ENCODE data around the gene TMIE. TPM values are rescaled to one million over a fixed set of nuclear protein-coding genes. Genes with fewer than 3 reads are reported as not detected.

Gene TMIE
- total RNA-seq, 5 donors from 2014 or later (not counting 1 experiment from before 2014, with no cell fraction given) = 2.0 to 5.3 (median 3.0) TPM

GRCh38 chr3:46705022-46705530, 3.9 kb downstream of the TMIE start:
- H3K27ac Mint-ChIP-seq = no peak overlapping the region
- no peak overlapping the region for H3K4me3 Mint-ChIP-seq
- H3K4me1 Mint-ChIP-seq = peaks cover 9 to 17% (median 11%) of the 10 kb centered on the region in 3 donors

DNA sequence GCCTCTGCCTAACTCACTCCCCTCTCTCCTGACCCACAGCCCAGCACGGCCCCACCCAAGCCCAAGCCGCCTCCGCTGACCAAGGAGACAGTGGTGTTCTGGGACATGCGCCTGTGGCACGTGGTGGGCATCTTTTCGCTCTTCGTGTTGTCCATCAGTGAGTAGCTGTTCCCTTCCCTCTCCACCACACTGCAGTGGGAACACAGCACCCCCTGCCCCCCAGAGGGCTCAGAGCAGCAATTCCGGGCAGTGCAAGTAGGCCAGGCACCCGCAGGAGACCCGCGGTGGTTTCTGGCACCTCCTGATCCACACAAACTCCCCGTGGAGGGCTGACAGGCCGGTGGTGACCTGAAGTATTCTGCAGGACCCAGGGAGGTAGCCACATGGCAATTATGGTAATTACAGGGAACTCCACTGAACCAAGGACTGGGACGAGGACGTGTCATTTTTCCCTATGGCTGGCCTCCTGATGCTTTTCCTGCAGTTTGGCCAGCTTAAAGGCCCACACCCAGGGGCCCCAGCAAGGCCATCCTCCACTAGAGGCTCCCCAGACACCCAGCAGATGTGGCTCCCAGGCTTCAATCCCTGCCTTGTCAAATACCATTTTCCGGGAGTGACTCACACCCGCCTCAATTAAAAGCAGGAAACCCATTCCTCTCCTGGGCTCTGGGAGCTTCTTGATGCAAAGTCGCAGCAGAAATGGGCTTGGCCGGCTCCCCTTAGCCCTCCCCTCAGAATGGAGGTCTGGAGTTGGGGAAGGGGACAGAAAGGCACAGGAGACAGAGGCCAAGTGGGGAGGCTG, 4.8 kb downstream of the TMIE start:
- WGBS (ENCODE audit: insufficient coverage) = 79% methylated on average over 12 of the region's 19 CpGs
- Mint-ChIP-seq H3K9me3 (no peaks in the 10 kb centered on the region), H3K27me3 (peaks cover 0 to 8% of the 10 kb centered on the region in 2 donors), H3K4me1 (peaks cover 9 to 12% (median 11%) of the 10 kb centered on the region in 3 donors), H3K27ac (no peak overlapping the region), H3K36me3 (peaks cover 4% of the 10 kb centered on the region), H3K4me3 (no peak overlapping the region)
- ATAC-seq (replicated peaks in 1 of 4) = no peak
- Histone ChIP-seq H3K27ac (ENCODE audit: low read length) (no peak overlapping the region), H3K4me3 (ENCODE audit: control insufficient read depth in 1 of 2, extremely low read depth in 1 of 2, low read length in 1 of 2) (no peak overlapping the region), H3K9me3 (no peaks in the 10 kb centered on the region), H3K27me3 (replicated peaks in 1 of 2; ENCODE audit: control insufficient read depth in 2 of 2, extremely low read depth in 1 of 2, insufficient read depth in 2 of 2, low read length in 1 of 2) (peaks cover 0 to 41% of the 10 kb centered on the region in 2 experiments), H3K4me1 (ENCODE audit: control insufficient read depth in 1 of 2, extremely low read depth in 1 of 2, insufficient read depth in 2 of 2, low read length in 2 of 2) (peaks cover 4 to 20% of the 10 kb centered on the region in 2 experiments), H3K36me3 (ENCODE audit: control insufficient read depth in 2 of 2, extremely low read depth in 1 of 2, insufficient read depth in 1 of 2, low read length in 1 of 2) (peaks cover 0 to 8% of the 10 kb centered on the region in 2 donors)
- DNase-seq = peak in 1 of 35 experiments; percentile 9
- ChIA-PET POLR2A (interaction anchor here in 1 of 2 donors (0.6 kb wide), 1 partner anchor 619 kb away, joined by 3 read pairs; no protein-coding TSS in a partner anchor), CTCF (interaction anchor here (1.2 to 1.6 kb wide), 2 partner anchors 10 to 190 kb away, joined by 4 to 5 read pairs; no protein-coding TSS in a partner anchor)

More at GRCh38 chr3:46705022-46705530, 3.9 kb downstream of the TMIE start:
- Histone ChIP-seq H3K9me3 (no peaks in the 10 kb centered on the region), H3K4me3 (ENCODE audit: control insufficient read depth in 1 of 2, extremely low read depth in 1 of 2, low read length in 1 of 2) (no peak overlapping the region), H3K27ac (ENCODE audit: low read length) (no peak overlapping the region), H3K4me1 (ENCODE audit: control insufficient read depth in 1 of 2, extremely low read depth in 1 of 2, insufficient read depth in 2 of 2, low read length in 2 of 2) (peaks cover 4 to 29% of the 10 kb centered on the region in 2 experiments), H3K27me3 (replicated peaks in 1 of 2; ENCODE audit: control insufficient read depth in 2 of 2, extremely low read depth in 1 of 2, insufficient read depth in 2 of 2, low read length in 1 of 2) (peaks cover 0 to 49% of the 10 kb centered on the region in 2 experiments), H3K36me3 (ENCODE audit: control insufficient read depth in 2 of 2, extremely low read depth in 1 of 2, insufficient read depth in 1 of 2, low read length in 1 of 2) (peaks cover 0 to 3% of the 10 kb centered on the region in 2 donors)
- ChIA-PET CTCF (interaction anchor here (1.2 to 1.6 kb wide), 2 partner anchors 9 to 191 kb away, joined by 4 to 5 read pairs; no protein-coding TSS in a partner anchor), POLR2A (no interaction called here)
- DNase-seq (peak; percentile 21 to 81 (median 57)), ATAC-seq (replicated peaks in 1 of 4) (peak; percentile 70 to 90 (median 75))
- WGBS (ENCODE audit: insufficient coverage) = 0% methylated on average over 2 of the region's 4 CpGs
- H3K9me3 Mint-ChIP-seq = no peaks in the 10 kb centered on the region
- H3K27me3 Mint-ChIP-seq = peaks cover 0 to 9% of the 10 kb centered on the region in 2 donors
- peaks cover 4% of the 10 kb centered on the region for H3K36me3 Mint-ChIP-seq

GRCh38 chr3:46706771-46707582, 5.8 kb downstream of the TMIE start:
- DNase-seq (peak in 2 of 35 experiments; percentile 1 to 7), ATAC-seq (replicated peaks in 1 of 4) (no peak)
- peaks cover 0 to 33% of the 10 kb centered on the region in 2 experiments for H3K27me3 ChIP-seq (replicated peaks in 1 of 2; ENCODE audit: control insufficient read depth in 2 of 2, extremely low read depth in 1 of 2, insufficient read depth in 2 of 2, low read length in 1 of 2)
- no peak overlapping the region for H3K4me3 Mint-ChIP-seq
- peaks cover 0 to 8% of the 10 kb centered on the region in 2 donors for H3K36me3 ChIP-seq (ENCODE audit: control insufficient read depth in 2 of 2, extremely low read depth in 1 of 2, insufficient read depth in 1 of 2, low read length in 1 of 2)
- ChIA-PET CTCF (no interaction called here), POLR2A (no interaction called here)
- no peaks in the 10 kb centered on the region for H3K9me3 Mint-ChIP-seq
- no peak overlapping the region for H3K4me3 ChIP-seq (ENCODE audit: control insufficient read depth in 1 of 2, extremely low read depth in 1 of 2, low read length in 1 of 2)
- H3K36me3 Mint-ChIP-seq = peaks cover 4% of the 10 kb centered on the region
- H3K27ac Mint-ChIP-seq = no peak overlapping the region
- H3K27me3 Mint-ChIP-seq = peaks cover 0 to 3% of the 10 kb centered on the region in 2 donors
- H3K27ac ChIP-seq (ENCODE audit: low read length) = no peak overlapping the region
- 75% methylated on average over 12 of the region's 13 CpGs for WGBS (ENCODE audit: insufficient coverage)
- peaks cover 0 to 13% of the 10 kb centered on the region in 2 experiments for H3K4me1 ChIP-seq (ENCODE audit: control insufficient read depth in 1 of 2, extremely low read depth in 1 of 2, insufficient read depth in 2 of 2, low read length in 2 of 2)
- no peaks in the 10 kb centered on the region for H3K9me3 ChIP-seq
- H3K4me1 Mint-ChIP-seq = peaks cover 4 to 7% (median 6%) of the 10 kb centered on the region in 3 donors

DNA sequence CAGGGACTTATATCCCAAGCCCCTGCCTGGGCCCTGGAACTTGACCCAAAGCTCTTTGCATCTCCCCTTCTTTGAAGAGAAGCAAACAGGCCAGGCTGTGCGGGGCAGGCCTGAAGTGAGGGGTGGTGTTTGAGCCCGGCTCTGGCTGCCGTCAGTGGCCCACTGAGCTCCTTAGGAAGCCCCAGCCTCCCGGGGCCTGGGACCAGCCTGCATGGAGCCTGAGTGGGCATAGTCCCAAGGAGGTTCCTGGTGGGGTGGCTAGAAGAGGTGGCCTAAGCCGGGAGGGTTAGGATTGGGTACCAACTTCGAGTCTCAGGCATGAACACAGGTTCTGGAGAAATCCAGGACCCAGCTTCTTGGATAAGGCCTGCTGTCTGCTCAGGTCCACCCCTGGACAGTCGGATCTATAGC, 6.4 kb downstream of the TMIE start:
- WGBS (ENCODE audit: insufficient coverage) = 74% methylated on average over 7 of the region's 7 CpGs
- H3K27me3 ChIP-seq (replicated peaks in 1 of 2; ENCODE audit: control insufficient read depth in 2 of 2, extremely low read depth in 1 of 2, insufficient read depth in 2 of 2, low read length in 1 of 2) = peaks cover 0 to 27% of the 10 kb centered on the region in 2 experiments
- peaks cover 0 to 7% of the 10 kb centered on the region in 2 experiments for H3K4me1 ChIP-seq (ENCODE audit: control insufficient read depth in 1 of 2, extremely low read depth in 1 of 2, insufficient read depth in 2 of 2, low read length in 2 of 2)
- peaks cover 0 to 2% (median 0%) of the 10 kb centered on the region in 3 donors for H3K4me1 Mint-ChIP-seq
- no peak overlapping the region for H3K27ac Mint-ChIP-seq
- no peak overlapping the region for H3K4me3 Mint-ChIP-seq
- ChIA-PET CTCF (interaction anchor here in 1 of 2 donors (1.0 kb wide), 1 partner anchor 187 kb away, joined by 3 read pairs; no protein-coding TSS in a partner anchor), POLR2A (no interaction called here)
- H3K36me3 Mint-ChIP-seq = peaks cover 4% of the 10 kb centered on the region
- ATAC-seq (replicated peaks in 1 of 4) = no peak
- no peaks in the 10 kb centered on the region for H3K9me3 ChIP-seq
- no peaks in the 10 kb centered on the region for H3K9me3 Mint-ChIP-seq
- no peak overlapping the region for H3K4me3 ChIP-seq (ENCODE audit: control insufficient read depth in 1 of 2, extremely low read depth in 1 of 2, low read length in 1 of 2)
- peaks cover 0 to 8% of the 10 kb centered on the region in 2 donors for H3K36me3 ChIP-seq (ENCODE audit: control insufficient read depth in 2 of 2, extremely low read depth in 1 of 2, insufficient read depth in 1 of 2, low read length in 1 of 2)
- no peak overlapping the region for H3K27ac ChIP-seq (ENCODE audit: low read length)
- H3K27me3 Mint-ChIP-seq = no peaks in the 10 kb centered on the region
- peak in 1 of 35 experiments; percentile 2 for DNase-seq

- peaks cover 0 to 8% of the 10 kb centered on the region in 2 donors for H3K36me3 ChIP-seq (ENCODE audit: control insufficient read depth in 2 of 2, extremely low read depth in 1 of 2, insufficient read depth in 1 of 2, low read length in 1 of 2)
- H3K27ac Mint-ChIP-seq = no peak overlapping the region
- H3K36me3 Mint-ChIP-seq = peaks cover 4% of the 10 kb centered on the region
- DNase-seq (peak in 2 of 35 experiments; percentile 0 to 7), ATAC-seq (replicated peaks in 1 of 4) (no peak)
- ChIA-PET POLR2A (no interaction called here), CTCF (interaction anchor here (1.0 to 1.6 kb wide), 2 partner anchors 186 kb away, joined by 3 read pairs; no protein-coding TSS in a partner anchor)
- H3K27me3 ChIP-seq (replicated peaks in 1 of 2; ENCODE audit: control insufficient read depth in 2 of 2, extremely low read depth in 1 of 2, insufficient read depth in 2 of 2, low read length in 1 of 2) = peaks cover 0 to 22% of the 10 kb centered on the region in 2 experiments
- H3K27ac ChIP-seq (ENCODE audit: low read length) = no peak overlapping the region
- H3K27me3 Mint-ChIP-seq = no peaks in the 10 kb centered on the region
- H3K4me3 Mint-ChIP-seq = no peak overlapping the region
- peaks cover 0 to 7% of the 10 kb centered on the region in 2 experiments for H3K4me1 ChIP-seq (ENCODE audit: control insufficient read depth in 1 of 2, extremely low read depth in 1 of 2, insufficient read depth in 2 of 2, low read length in 2 of 2)
- WGBS (ENCODE audit: insufficient coverage) = 86% methylated on average over 9 of the region's 11 CpGs
- no peak overlapping the region for H3K4me3 ChIP-seq (ENCODE audit: control insufficient read depth in 1 of 2, extremely low read depth in 1 of 2, low read length in 1 of 2)
- no peaks in the 10 kb centered on the region for H3K9me3 ChIP-seq
- H3K4me1 Mint-ChIP-seq = peaks cover 0 to 2% (median 0%) of the 10 kb centered on the region in 3 donors
- H3K9me3 Mint-ChIP-seq = no peaks in the 10 kb centered on the region
Measured at GRCh38 chr3:46708401-46709156, 7.4 kb downstream of the TMIE start.

Data from T-cell (primary cell).